ENCODE results near the gene YBX3. TPM values are rescaled to one million over a fixed set of nuclear protein-coding genes. Genes with fewer than 3 reads are reported as not detected.

Gene YBX3
- 127 to 367 TPM (median 170 TPM) in 3 replicates for polyA plus RNA-seq
- 818 TPM for polyA plus RNA-seq (2011; ENCODE audit: low read depth)
- polyA plus RNA-seq (2011; cell fraction: cytosol; rRNA removed): 244 and 286 TPM in 2 replicates
- 205 and 230 TPM in 2 replicates for polyA plus RNA-seq (2011; cell fraction: nucleus; rRNA removed)
- 298 and 511 TPM in 2 replicates for polyA plus RNA-seq (2012; ENCODE audit: low replicate concordance)
- 135 to 368 TPM (median 136 TPM) in 3 replicates for polyA minus RNA-seq
- polyA minus RNA-seq (2011; cell fraction: cytosol; rRNA and poly(A)+ RNA removed): 140 TPM
- 73.4 and 76.4 TPM in 2 replicates for polyA minus RNA-seq (2011; cell fraction: nucleus; rRNA and poly(A)+ RNA removed)

- no peak for TF ChIP-seq CTCF (optimal IDR thresholded peaks at IDR 0.05 in 1 of 3, IDR thresholded peaks at IDR 0.05 in 1 of 3, conservative IDR thresholded peaks at IDR 0.05 in 1 of 3; ENCODE audit: extremely low read depth in 1 of 3, insufficient read depth in 2 of 3, low read length in 3 of 3)
- TF ChIP-seq EZH2 (IDR thresholded peaks at IDR 0.05; ENCODE audit: low read length): no peak
- Histone ChIP-seq H3K4me1 (ENCODE audit: control insufficient read depth, extremely low read depth, insufficient read depth, low read length) (peaks cover 29% of the 10 kb centered on the region), H3K9ac (ENCODE audit: control insufficient read depth, extremely low read depth, insufficient read depth, low read length) (peak within 1 kb of the TSS; percentile 100), H2AFZ (ENCODE audit: control insufficient read depth, low read length) (peak within 1 kb of the TSS; percentile 88), H3K27me3 (ENCODE audit: control insufficient read depth, extremely low read depth, insufficient read depth, low read length) (no peaks in the 10 kb centered on the region), H3K4me3 (ENCODE audit: control insufficient read depth in 2 of 3, extremely low read depth in 1 of 3, insufficient read depth in 2 of 3, low read depth in 1 of 3, low read length in 3 of 3) (peak within 1 kb of the TSS; percentile 75 to 98 (median 97)), H3K79me2 (ENCODE audit: control insufficient read depth, insufficient read depth, low read length) (peaks cover 55% of the 10 kb centered on the region), H3K27ac (ENCODE audit: control insufficient read depth, insufficient read depth, low read length) (peak within 1 kb of the TSS; percentile 99), H3K9me3 (ENCODE audit: control insufficient read depth, low read depth, low read length) (no peaks in the 10 kb centered on the region), H3K9me1 (ENCODE audit: control insufficient read depth, extremely low read depth, insufficient read depth, low read length) (no peaks in the 10 kb centered on the region), H3K36me3 (ENCODE audit: control insufficient read depth in 2 of 2, extremely low read depth in 1 of 2, insufficient read depth in 2 of 2, low read length in 2 of 2) (no peaks in the 10 kb centered on the region), H3K4me2 (ENCODE audit: control insufficient read depth, extremely low read depth, insufficient read depth, low read depth, low read length) (peak within 1 kb of the TSS; percentile 90), H4K20me1 (ENCODE audit: control insufficient read depth, extremely low read depth, insufficient read depth, low read length) (peaks cover 9% of the 10 kb centered on the region)
- dilution Hi-C loops (cut with MboI; ENCODE audit: extremely low pct_ligation_motif_present, low sequenced_read_pairs): no loop called here
- FAIRE-seq (no peak), DNase-seq (ENCODE audit: low read depth, low spot score) (no peak)
Observed at GRCh38 chr12:10722905-10723746, at the start of gene YBX3. Gene YBX3, minus strand, starts transcription at chr12:10723323. Its CDS starts 212 bp downstream, at chr12:10723111.

- no peaks in the 10 kb centered on the region for H3K9me3 ChIP-seq (ENCODE audit: control insufficient read depth, low read depth, low read length)
- H2AFZ ChIP-seq (ENCODE audit: control insufficient read depth, low read length): no peak overlapping the region
- DNase-seq (ENCODE audit: low read depth, low spot score): no peak
- TF ChIP-seq EZH2 (IDR thresholded peaks at IDR 0.05; ENCODE audit: low read length) (no peak), CTCF (optimal IDR thresholded peaks at IDR 0.05 in 1 of 3, IDR thresholded peaks at IDR 0.05 in 1 of 3, conservative IDR thresholded peaks at IDR 0.05 in 1 of 3; ENCODE audit: extremely low read depth in 1 of 3, insufficient read depth in 2 of 3, low read length in 3 of 3) (peak in 2 of 3 experiments; percentile 41 to 52)
- H3K4me3 ChIP-seq (ENCODE audit: control insufficient read depth in 2 of 3, extremely low read depth in 1 of 3, insufficient read depth in 2 of 3, low read depth in 1 of 3, low read length in 3 of 3): no peak overlapping the region
- dilution Hi-C loops (cut with MboI; ENCODE audit: extremely low pct_ligation_motif_present, low sequenced_read_pairs): no loop called here
- H3K9ac ChIP-seq (ENCODE audit: control insufficient read depth, extremely low read depth, insufficient read depth, low read length): no peak overlapping the region
- peaks cover 41% of the 10 kb centered on the region for H3K27me3 ChIP-seq (ENCODE audit: control insufficient read depth, extremely low read depth, insufficient read depth, low read length)
- no peak overlapping the region for H3K27ac ChIP-seq (ENCODE audit: control insufficient read depth, insufficient read depth, low read length)
- H3K9me1 ChIP-seq (ENCODE audit: control insufficient read depth, extremely low read depth, insufficient read depth, low read length): no peaks in the 10 kb centered on the region
- H3K79me2 ChIP-seq (ENCODE audit: control insufficient read depth, insufficient read depth, low read length): no peaks in the 10 kb centered on the region
- H3K36me3 ChIP-seq (ENCODE audit: control insufficient read depth in 2 of 2, extremely low read depth in 1 of 2, insufficient read depth in 2 of 2, low read length in 2 of 2): no peaks in the 10 kb centered on the region
- no peak overlapping the region for H3K4me2 ChIP-seq (ENCODE audit: control insufficient read depth, extremely low read depth, insufficient read depth, low read depth, low read length)
- H4K20me1 ChIP-seq (ENCODE audit: control insufficient read depth, extremely low read depth, insufficient read depth, low read length): no peaks in the 10 kb centered on the region
- no peaks in the 10 kb centered on the region for H3K4me1 ChIP-seq (ENCODE audit: control insufficient read depth, extremely low read depth, insufficient read depth, low read length)
- no peak for FAIRE-seq
Observed at GRCh38 chr12:10771132-10771733, 48.1 kb upstream of the YBX3 start.
